ENCODE measurements around the gene RBM45.
"Not testable (repeated sequence)": the region's sequence is repeated elsewhere in the genome, so short reads cannot be mapped to it uniquely, and the experiment has no call there.

Gene RBM45

DNA sequence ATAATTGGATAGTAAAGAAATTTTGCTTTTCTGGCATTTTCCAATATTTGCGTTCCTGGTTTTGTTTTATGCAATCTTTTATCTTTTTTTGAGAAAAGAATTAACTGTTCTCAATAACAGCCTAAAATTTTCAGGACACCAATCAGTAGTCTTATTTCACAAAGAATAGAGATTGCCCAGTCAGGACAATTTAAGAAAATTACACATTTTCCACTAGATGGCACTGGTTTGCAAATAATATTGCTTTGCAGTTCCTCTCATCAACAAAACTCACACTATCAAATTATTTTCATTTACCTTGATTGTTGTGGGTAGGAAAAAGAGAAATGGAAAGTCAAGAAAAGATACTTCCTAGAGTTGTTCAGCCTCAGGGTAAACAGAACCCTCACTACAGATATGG, 2.4 kb upstream of the RBM45 start:
- DNase-seq = peak; percentile 28

DNA sequence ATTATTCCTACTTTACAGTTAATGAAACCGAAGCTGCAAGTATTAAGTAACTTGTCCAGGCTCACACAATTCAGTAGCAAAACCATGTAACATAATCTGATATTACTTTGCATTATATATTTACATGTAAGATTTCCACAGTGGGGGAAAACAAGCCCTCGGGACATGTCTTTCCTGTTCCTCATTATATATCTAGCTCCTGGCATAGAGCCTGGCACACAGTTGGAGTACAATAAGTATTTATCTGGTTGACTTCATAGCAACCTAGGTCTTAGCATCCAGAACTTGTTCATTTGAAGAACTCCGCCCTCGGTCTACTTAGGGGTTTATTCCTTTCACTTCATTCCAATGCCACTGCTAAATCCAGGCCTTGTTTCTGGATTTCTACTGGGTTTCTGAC, 1.6 kb upstream of the RBM45 start:
- no peak for DNase-seq

DNA sequence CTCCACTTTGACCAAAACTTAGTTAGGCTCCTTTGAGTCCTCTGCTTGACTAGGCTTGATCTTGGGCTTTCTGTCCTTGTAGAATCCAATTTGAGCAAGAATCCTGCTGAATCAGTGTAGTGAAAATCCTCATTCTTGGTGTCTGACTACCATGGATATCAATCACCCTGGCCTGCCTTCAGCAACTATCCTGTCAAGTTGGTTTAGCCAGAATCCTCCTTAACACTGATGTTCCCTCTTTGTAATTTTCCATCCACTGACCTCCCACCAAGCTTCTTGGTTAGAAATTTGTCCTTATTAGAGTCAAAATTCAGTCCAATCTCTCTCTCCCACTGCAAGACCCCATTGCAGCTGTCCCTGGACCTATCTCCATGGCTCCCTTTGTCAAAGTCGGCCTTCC, 494 bp upstream of the RBM45 start:
- DNase-seq = no peak

DNA sequence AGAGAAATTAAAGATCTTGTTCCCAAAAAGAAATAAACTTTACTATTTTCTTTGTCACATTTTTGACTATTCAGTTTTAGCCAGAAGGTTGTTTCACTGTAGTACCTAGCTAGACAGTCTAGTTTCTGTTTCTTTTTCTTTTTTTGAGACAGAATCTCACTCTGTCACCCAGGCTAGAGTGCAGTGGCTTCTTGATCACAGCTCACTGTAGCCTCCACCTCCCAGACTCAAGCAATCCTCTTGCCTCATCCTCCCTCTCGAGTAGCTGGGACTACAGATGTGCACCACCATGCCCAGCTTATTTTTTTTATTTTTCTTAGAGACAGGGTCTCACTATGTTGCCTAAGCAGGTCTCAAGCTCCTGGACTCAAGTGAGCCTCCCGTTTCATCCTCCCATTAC, 2.2 kb downstream of the RBM45 start:
- no peak for DNase-seq

DNA sequence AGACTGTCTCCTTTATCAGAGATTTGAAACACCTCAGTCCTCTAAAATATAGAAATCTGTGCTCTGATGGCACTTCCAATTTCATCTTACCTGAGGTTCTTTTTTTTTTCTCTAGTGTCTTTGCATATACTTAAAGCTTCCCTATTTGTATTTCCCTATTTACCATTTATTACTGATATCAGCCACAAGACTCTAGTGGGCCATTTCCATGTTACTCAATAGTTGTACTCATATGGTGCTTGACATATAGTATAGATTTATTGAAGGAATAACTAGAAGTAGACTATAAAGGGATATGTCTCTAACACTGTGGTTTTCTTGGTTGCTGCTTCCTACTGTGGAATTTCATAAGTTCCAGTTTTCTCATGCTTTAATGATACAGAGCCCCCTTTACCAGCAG, 3.0 kb downstream of the RBM45 start:
- DNase-seq = no peak

DNA sequence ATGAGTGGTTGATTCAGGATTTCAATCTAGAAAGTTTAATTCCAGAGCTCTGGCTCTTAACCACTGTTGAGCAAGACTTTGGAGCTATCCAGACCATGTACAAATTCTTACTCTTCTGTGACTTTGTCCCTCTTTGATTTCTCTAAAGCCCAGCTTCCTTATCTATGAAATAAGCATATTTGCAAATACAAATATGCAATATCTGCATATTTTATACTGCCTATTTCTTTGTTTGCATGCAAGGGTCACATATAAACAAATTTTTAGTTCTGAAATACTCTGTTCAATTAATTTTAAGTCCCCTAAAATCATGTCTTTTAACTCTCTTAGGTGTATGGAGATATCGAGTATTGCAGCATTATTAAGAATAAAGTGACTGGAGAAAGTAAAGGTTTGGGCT, 5.5 kb downstream of the RBM45 start:
- DNase-seq = no peak

DNA sequence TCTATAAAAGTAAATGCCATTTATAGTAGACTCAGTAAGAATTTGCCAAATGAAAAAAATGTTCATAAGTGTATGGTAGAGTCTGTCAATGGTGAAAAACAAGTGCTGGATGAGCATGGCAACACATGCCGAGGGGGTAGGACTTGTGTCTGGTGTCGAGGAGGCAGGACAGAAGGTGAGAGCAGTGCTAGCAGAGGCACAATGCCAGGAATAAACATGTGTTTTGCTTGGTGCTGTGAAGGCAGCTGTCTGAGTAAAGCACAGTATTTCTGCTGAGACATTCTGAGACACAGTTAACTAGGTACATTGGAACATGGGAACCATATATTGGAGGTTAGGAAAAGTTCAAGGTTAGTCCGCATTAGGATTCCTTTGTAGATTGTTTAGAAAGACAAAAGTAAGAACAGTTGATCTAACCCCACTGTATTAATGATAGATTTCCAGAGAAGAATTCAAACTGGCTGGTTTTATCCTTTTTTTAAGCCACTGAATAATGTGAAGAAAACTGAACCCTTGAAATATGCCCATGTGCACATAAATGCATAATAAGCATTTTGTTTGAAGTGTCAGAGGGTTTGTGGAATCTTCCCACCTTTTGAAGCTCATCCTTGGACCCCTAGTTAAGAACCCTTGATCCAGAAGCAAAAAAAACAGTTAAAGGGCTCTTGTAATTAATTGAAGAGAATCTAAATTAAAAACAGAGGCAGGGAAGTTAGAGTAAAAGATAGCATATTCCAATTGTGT, 7.1 kb downstream of the RBM45 start:
- DNase-seq = no peak

DNA sequence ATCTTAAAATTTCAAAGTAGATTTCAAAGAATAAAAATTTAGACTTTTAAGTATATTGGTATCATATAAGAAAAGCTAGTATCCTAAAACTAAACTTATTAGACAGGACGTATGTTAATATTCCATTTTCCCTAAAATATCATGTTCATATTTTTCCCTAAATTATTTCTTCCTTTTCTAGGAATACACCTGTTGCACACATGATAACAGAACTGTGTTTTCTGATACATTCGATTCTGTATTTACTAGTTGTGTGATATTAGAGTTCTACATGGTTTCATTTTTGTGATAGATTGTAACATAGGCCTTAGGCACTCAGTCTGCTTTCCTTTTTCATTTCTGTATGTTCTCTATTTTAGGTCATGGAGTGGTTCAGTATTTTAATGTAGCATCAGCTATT, 10.9 kb downstream of the RBM45 start:
- DNase-seq = no peak

DNA sequence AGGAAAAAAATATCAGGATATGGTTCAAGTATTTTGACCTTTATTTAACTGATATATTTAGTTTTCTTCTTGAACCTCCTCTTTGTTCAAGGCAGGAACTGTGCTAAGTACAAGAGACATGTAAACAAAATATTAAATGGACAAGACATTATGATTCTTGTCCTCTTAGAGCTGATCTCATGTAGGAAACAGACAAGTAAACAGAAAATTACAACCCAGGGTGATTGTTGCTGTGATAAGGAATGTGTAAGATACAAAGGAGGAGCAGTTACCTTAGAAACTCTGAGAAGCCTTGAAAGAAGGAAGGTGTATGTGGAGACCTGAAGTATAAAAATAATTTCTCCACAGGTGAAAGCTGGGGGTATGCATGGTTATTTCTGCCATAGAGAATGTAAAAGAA, 12.9 kb downstream of the RBM45 start:
- DNase-seq = no peak

DNA sequence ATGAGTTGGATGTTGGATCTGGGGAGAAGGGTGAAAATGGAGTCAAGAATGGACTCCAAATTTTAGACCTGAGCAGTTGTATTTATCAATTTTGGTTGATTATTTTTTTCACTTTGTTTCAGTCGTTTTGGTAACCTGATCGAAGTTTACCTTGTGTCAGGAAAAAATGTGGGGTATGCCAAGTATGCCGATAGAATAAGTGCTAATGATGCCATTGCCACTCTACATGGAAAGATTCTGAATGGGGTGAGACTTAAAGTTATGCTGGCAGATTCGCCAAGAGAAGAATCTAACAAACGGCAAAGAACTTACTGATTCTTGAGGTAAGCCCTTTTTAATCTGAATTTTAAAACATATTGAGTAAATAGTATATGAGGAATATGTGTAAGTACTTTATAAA, 13.6 kb downstream of the RBM45 start:
- DNase-seq = no peak

DNA sequence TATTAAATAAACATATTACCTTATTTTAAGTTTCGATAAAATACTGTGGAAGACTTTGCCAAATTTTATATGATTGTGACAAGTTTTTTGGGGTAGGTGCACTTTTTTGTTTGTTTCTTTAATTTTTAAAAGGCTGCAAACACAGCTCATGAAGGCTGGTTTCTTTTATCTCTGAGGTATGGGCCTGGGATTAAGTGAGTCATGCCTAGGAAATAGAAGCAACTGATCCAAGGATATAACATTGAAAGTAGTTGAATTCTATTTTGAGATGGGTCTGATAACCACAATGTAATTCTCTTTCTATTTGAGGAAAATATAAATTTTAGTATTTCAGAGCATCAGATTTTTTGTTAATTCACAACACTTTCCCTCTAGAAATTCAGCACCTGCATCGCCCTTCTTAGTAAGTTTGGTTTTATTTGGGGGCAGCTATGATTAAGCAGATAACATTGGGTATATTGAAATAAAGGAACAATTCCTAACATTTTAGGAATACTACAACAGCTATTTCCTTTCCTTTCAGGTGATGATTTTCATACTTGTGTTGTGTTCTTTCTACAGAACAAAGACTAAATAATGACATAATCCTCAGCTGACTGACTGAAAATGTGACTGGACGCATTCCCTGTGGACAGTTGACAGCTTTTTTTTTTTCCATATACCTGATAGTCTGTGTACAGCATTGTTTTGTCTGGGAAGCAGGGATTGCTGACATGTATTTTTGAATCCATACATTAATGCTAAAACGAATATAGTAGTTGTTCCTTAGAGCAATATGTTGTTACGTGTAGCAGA, 16.8 kb downstream of the RBM45 start:
- DNase-seq = no peak

DNA sequence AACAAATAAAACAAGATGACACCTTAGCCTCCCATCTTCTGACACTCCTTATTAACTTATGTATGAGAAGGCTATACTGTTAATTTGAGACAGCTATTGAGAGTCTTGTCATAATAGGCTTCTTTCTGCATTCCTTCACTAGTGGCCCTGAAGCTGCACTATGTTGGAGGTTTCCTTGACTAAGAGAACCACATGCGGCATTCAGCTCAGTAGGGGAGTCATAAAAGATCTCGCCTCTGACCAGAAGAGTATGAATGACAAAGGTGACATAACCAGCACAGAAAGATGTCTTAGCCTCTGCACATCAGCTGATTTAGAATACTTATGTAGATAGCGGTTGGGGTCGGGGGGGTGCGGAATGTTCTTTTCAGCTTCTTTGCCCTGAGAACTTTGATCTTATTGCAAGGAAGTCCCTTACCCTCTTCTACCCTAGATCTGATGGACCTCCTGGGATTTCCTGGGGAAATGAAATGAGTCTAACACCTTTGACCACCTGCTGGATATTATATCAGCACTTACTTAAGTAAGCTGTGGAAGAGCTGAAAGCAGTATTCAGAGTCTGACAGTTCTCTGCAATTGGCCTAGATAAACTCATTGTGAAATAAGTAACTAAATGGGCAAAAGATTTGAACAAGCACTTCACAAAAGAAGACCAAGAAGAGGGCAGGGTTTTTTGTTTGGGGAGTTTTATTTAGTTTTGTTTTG, 24.2 kb downstream of the RBM45 start:
- no peak for DNase-seq

DNA sequence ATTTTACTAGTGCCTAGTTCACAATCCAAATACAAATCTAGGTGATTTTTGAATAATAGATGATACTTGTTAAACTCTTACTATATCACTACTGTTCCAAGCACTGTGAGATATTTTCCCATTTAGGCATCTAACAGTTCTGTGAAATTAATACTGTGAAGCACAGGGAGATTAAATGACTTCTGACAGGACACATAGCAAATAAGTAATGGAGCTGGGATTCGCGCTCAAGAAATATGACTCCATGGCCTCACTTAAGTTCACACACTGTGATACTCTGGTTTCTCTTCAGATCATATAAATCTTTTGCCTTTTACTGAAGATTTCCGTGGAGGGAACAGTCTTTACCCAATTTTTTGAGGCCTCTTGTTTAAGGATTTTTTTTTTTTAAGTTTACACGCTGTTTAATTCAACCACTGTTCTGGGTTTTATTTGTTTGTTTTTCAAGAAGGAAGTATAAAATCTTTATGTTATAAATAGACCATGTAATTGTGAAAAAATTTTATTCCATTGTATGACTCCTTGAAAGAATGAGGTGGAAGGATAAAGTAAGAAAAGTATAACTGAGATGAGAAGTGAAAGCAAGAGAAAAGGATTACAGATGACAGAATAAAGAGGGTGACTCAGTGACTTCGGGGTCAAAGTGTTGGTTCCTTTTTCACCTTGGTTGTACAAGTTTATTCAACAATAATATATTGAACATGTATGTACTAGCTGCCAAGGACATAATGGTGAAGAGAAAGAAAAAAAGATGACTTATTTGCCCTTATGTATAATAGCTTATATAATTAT, 30.2 kb downstream of the RBM45 start:
- DNase-seq = no peak

DNA sequence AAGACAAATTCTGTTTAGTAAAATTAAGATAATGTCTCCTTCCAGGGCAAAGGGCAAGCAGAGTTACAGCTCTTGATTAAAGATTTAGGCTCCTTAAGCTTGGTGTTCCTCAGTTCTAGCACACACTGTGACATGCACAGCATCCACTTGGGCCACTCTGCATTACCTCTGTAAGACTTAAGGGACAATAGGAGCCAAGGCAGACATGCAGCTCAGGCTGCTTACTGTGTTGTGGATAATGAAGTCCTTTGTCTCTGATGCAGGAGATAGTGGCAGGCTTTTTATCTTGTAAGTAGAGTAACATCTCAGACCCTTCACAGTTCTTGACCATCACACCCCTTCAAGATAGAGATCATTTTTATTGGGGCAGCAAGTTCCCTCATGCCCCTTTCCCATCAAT, 31.2 kb downstream of the RBM45 start:
- DNase-seq = no peak

DNA sequence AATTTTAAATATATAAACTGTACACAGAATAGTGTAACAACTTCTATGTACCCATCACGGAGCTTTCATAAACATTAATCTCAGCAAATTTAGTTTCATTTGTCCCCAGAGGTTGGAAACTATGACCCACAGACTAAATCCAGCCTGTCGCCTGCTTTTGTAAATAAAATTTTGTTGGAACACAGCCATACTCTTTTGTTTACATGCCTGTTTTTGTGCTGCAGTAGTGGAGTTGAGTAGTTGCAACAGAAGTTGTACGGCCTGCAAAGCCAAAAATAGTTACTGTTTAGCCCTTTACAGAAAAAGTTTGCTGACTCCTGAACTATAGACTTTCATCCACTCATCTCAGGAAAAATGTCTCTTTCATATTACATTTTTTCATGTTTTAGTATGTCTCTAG, 39.8 kb downstream of the RBM45 start:
- DNase-seq = no peak

DNA sequence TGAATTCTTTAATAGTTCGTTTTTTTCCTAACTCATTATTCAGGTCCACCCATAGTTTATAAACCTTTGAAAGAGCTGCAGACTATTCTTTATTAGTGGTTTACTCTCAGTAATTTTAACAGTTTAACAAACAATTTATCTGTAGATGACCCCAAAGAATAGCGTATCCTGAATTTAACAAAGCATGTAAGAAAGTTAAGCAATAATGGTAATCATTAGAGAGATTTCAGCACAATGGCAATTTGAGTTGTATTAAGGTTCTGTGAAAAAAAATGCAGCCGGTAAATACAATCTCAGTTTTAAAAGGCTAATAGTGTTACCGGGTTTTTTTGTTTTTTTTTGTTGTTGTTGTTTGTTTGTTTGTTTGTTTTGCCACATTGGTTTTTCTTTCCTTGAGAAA, 40.3 kb downstream of the RBM45 start:
- DNase-seq = no peak

DNA sequence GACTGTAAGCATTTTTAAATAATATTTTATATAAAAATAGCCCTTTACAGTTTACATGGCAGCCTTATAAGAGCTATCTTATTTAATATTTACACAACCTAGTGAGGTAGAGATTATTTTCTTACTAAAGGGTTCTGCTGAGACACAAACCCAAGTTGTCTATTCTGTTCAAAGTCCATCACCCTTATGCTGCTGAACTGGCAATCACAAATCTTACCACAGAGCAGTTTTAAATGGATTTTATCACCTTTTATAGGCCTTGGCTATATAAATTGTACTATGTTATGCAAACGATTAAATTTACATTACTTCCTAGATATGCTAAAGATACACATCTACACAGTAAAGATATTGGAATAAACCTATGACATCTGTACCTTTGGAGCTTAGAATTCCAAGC, 40.7 kb downstream of the RBM45 start:
- no peak for DNase-seq

DNA sequence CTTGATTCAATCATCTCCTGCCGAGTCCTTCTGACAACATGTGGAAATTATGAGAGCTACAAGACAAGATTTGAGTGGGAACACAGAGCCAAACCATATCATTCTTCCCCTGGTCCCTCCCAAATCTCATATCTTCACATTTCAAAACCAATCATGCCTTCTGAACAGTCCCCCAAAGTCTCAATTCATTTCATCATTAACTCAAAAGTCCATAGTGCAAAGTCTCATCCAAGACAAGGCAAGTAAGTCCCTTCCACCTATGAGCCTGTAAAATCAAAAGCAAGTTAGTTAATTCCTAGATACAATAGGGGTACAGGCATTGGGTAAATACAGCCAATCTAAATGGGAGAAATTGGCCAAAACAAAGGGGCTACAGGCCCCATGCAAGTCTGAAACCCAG, 41.6 kb downstream of the RBM45 start:
- not testable (repeated sequence) for DNase-seq

DNA sequence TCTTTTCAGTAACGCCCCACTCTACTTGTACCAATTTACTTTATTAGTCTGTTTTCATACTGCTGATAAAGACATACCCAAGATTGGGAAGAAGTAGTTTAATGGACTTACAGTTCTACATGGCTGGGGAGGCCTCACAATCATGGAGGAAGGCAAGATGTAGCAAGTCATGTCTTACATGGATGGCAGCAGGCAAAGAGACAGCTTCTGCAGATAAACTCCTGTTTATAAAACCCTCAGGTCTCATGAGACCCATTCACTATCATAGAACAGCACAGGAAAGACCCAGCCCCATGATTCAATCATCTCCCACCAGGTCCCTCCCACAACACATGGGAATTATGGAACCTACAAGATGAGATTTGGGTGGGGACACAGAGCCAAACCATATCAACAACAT, 43.3 kb downstream of the RBM45 start:
- DNase-seq = no peak

DNA sequence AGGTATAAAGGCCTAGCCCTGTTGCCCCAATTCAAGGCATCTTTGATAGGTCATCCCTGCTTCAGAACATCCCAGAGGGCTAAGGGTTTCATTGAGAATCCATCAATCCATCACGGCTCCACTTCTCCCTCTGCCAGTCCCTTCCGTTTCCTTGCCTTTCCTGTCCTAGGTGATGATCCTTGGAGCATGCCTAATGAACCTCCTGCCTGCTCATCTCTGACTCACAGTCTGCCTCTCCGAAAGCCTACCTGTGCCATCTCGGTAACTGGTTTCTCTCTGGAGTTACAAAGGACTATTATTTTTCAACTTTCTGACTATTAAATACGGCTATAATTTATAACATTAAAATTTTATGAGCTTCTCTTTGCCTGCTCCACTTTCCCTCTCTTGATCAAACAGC, 45.3 kb downstream of the RBM45 start:
- no peak for DNase-seq

DNA sequence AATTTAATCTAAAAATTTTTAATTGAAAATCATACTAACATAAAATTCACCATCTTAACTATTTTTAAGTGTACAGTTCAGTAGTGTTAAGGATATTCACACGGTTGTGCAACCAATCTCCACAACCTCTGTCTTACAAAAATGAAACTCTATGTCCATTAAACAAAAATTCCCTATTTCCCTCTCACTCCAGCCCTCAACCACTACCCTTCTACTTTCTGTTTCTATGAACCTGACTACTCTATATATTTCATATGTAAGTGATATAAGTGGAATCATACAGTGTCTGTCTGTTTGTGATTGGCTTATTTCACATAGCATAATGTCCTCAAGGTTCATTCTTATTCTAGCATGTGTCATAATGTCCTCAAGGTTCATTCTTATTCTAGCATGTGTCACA, 47.7 kb downstream of the RBM45 start:
- DNase-seq = no peak

DNA sequence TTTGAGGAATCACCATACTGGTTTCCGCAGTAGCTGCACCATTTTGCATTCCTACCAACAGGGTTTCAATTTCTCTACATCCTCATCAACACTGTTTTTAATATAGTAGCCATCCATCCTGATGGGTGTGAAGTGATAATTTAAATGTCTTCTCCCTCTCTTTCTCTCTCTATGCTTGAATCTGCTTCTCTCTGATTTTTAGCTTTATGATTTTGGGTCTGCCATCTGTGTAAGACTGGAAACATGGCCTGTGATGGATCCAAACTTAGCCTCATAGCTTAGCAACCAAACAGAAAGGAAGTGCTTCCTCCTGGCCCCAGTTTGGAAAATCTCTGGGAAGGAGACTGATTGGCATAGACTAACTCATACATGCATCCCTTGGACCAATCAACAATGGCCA, 48.4 kb downstream of the RBM45 start:
- no peak for DNase-seq

DNA sequence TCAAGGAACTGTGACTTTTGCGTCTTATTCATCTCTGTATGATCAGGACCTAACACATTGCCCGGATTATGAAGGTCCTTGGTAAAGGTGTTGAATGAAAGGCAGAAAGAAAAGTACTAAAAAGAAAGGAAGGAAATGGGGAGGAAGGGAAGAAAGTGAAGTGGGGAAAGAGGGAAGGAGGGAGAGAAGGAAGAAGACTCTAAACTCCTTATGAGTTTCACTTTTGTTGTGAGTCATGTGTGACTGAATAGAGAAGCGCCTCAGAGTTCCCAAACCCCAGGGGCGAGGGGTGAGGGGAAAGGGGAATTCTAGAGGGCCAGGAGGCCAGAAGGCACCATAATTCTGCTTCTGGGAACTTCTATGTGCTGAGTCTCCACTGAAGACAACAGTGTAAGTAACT, 51.2 kb downstream of the RBM45 start:
- no peak for DNase-seq
